Mesothelial cell of epicardium (in vitro differentiated cells): ENCODE data around the gene NODAL. TPM values are rescaled to one million over a fixed set of nuclear protein-coding genes. Genes with fewer than 3 reads are reported as not detected.

ENCODE experiments used
- DNase-seq, 2 experiments: peaks; one replicate each; pipeline ENCODE4 v3.0.0; 2021; ENCODE audit warnings: low spot score in 2 of 2; ENCODE audit not compliant: unreplicated experiment in 2 of 2
- H3K27ac Mint-ChIP-seq: 2 replicates; pipeline ENCODE4 v1.8.0; 2021; ENCODE audit warnings: mixed read lengths
- H3K27me3 Mint-ChIP-seq: 2 replicates; pipeline ENCODE4 v1.8.0; 2021; ENCODE audit warnings: low read depth, mixed read lengths
- H3K36me3 Mint-ChIP-seq: 2 replicates; pipeline ENCODE4 v1.8.0; 2021; ENCODE audit warnings: mixed read lengths
- H3K4me1 Mint-ChIP-seq: 2 replicates; pipeline ENCODE4 v1.8.0; 2021; ENCODE audit warnings: mixed read lengths
- H3K4me3 Mint-ChIP-seq: 2 replicates; pipeline ENCODE4 v1.8.0; 2021; ENCODE audit warnings: mild to moderate bottlenecking, moderate library complexity, mixed read lengths
- H3K9me3 Mint-ChIP-seq: 2 replicates; pipeline ENCODE4 v1.8.0; 2021; ENCODE audit warnings: mixed read lengths
- total RNA-seq: library from RNA; stranded (reverse); gene quantifications from 3 replicates; pipeline ENCODE4 v1.2.1, GENCODE V29; 2021
- TF ChIP-seq, protein P1 (sequence below): fragments of 200-600 bp; sonication (generic); IDR thresholded peaks from one replicate; pipeline ENCODE4 v1.5.0; 2021; ENCODE audit warnings: antibody characterized with exemption; ENCODE audit not compliant: unreplicated experiment

Gene NODAL
- total RNA-seq, 1 donor from 2014 or later, result not detected

DNA sequence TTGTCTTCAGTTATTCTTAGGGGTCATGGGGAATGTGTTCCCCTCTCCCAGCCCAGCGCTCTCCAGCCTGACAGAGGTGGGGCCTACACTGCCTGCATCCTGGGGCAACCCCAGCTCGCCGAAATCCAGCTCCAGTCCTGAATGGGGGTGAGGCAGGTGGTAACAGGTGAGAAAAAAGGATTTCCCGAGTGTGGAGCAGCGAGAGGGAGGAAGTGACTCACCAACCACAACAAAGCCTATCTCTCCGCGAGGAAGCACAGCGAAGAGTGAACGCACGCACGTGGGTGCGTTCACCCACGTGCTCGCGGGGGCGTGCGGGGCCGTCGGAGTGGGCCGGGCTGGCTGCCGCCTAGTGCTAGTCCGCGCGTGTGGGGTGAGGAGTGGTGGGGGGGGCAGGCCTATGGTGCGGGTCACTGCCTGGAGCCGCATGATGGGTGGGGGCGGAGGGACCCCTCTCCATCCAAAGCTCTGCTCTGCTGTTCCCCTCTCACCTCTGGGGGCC is 36.2 kb upstream of the NODAL start:
- Mint-ChIP-seq H3K27ac (no peak overlapping the region), H3K27me3 (peaks cover 61% of the 10 kb centered on the region), H3K9me3 (no peaks in the 10 kb centered on the region), H3K4me3 (peak overlapping the region; percentile 69), H3K4me1 (peaks cover 5% of the 10 kb centered on the region), H3K36me3 (no peaks in the 10 kb centered on the region)
- DNase-seq, result no peak
- TF ChIP-seq, protein P1, sequence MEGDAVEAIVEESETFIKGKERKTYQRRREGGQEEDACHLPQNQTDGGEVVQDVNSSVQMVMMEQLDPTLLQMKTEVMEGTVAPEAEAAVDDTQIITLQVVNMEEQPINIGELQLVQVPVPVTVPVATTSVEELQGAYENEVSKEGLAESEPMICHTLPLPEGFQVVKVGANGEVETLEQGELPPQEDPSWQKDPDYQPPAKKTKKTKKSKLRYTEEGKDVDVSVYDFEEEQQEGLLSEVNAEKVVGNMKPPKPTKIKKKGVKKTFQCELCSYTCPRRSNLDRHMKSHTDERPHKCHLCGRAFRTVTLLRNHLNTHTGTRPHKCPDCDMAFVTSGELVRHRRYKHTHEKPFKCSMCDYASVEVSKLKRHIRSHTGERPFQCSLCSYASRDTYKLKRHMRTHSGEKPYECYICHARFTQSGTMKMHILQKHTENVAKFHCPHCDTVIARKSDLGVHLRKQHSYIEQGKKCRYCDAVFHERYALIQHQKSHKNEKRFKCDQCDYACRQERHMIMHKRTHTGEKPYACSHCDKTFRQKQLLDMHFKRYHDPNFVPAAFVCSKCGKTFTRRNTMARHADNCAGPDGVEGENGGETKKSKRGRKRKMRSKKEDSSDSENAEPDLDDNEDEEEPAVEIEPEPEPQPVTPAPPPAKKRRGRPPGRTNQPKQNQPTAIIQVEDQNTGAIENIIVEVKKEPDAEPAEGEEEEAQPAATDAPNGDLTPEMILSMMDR, result no peak

DNA sequence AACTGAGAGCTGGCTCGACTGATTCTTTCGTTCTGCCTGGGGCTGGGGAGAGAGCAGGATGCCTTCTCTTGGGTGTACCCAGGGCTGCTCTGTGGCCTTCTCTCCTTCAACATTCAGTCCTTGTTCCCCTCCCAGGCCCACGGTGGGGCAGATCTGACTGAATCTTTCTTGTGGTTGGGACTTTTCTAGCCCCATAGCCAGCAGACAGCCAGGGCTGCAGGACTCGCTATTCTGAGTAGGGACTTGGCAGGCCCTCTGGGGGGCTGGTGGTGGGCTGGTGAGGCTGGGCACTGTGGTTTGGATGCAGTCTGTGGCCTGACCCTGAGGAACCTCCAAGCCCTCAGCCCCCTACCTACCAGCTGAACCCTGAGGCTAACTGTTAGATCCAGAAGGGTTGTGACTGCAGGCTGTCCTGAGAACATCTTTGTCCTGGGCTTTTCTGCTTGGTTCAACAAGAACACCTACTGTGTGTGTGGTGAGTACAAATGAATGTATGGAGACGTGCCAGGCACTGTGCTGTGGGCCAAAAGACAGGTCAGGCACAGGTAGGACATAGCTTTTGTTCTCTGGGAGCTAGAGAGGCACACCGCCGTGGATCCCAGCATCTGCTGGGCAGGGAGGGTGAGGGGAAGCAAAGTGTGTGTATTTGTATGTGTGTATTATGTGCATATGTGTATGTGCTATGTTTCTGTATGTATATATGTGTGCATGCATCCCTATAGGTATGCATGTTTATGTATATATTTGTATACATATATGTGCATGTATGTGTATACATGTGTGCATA is 35.0 kb upstream of the NODAL start:
- Mint-ChIP-seq H3K27me3 (peaks cover 60% of the 10 kb centered on the region), H3K9me3 (no peaks in the 10 kb centered on the region), H3K4me3 (no peak overlapping the region), H3K27ac (no peak overlapping the region), H3K36me3 (no peaks in the 10 kb centered on the region), H3K4me1 (peaks cover 5% of the 10 kb centered on the region)
- DNase-seq, result no peak
- TF ChIP-seq, protein P1, result no peak

DNA sequence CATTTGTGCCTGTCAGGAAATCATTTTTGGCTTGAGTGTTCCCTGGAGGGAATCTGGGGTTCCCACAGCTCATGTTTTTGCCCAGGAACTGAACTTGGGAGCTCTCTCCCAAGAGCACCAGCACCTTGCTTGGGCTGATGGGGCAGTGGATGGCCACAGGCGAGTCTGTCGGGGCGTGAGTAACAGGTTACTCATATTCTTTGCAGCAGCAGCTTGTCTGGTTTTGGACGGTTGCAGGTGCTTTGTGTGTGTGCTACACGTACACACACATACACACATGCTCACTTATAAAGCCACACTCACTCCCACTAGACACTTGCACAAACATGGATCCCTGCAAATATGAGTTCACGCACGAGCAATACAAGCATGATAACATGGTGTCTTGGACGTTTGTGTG is 34.2 kb upstream of the NODAL start:
- peaks cover 5% of the 10 kb centered on the region for H3K4me1 Mint-ChIP-seq
- TF ChIP-seq, protein P1, result no peak
- H3K4me3 Mint-ChIP-seq, result no peak overlapping the region
- no peak overlapping the region for H3K27ac Mint-ChIP-seq
- DNase-seq, result no peak
- H3K36me3 Mint-ChIP-seq, result no peaks in the 10 kb centered on the region
- H3K9me3 Mint-ChIP-seq, result no peaks in the 10 kb centered on the region
- H3K27me3 Mint-ChIP-seq, result peaks cover 58% of the 10 kb centered on the region

DNA sequence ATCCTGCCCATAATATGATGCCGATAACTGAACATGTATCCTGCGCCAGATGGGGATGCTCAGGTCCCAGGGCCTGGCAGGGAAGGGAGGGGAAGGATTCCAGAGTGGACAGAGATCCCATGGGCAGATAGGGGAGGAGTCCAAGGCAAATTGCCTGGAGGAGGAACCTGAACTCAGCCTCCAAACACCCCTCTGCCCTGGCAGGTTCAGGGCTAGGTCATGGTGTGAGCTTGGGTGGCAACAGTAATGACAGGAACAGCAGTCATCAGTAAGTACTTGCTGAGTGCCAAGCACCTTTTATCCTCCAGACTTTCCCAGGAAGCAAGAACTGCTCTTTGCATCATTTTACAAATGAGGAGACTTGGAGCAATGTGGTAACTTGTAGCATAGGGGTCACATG is 33.3 kb upstream of the NODAL start:
- TF ChIP-seq, protein P1, result no peak
- no peak overlapping the region for H3K4me3 Mint-ChIP-seq
- peaks cover 5% of the 10 kb centered on the region for H3K4me1 Mint-ChIP-seq
- no peak overlapping the region for H3K27ac Mint-ChIP-seq
- H3K9me3 Mint-ChIP-seq, result no peaks in the 10 kb centered on the region
- no peaks in the 10 kb centered on the region for H3K36me3 Mint-ChIP-seq
- H3K27me3 Mint-ChIP-seq, result peaks cover 49% of the 10 kb centered on the region
- no peak for DNase-seq

DNA sequence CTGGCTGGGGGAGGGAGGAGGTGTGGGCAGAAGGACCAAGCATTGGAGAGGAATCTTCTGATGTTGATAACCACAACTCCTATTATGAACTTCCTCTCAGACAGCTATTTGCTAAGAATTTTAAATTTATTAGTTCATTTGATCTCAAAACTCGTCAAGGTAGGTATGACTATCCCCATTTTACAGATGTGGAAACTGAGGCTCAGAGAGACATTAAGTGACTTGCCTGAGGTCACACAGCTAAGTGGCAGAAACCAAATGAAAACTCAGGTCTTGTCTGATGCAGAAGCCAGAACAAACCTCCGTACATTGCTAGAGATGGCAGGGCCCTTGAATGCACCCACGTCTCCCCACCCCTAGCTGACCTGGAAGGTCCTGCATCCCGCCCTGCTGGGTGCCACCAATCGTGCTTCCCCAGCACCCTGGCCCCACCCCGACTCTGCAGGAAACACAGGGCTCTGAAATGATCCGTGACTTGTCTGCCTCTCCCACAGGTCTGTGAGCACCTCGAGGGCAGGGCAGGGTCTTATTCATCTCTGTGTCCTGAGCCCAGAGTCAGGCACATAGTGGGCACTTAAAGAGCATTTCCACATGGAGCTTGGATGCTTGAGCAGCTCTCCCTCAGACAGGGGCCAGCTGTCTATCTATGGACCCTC is 31.4 kb upstream of the NODAL start:
- Mint-ChIP-seq H3K27me3 (peaks cover 39% of the 10 kb centered on the region), H3K9me3 (no peaks in the 10 kb centered on the region), H3K4me1 (peaks cover 3% of the 10 kb centered on the region), H3K27ac (no peak overlapping the region), H3K4me3 (no peak overlapping the region), H3K36me3 (no peaks in the 10 kb centered on the region)
- TF ChIP-seq, protein P1, result no peak
- no peak for DNase-seq
